ENCODE results near the gene PARD3.

PARD3 gene

DNA sequence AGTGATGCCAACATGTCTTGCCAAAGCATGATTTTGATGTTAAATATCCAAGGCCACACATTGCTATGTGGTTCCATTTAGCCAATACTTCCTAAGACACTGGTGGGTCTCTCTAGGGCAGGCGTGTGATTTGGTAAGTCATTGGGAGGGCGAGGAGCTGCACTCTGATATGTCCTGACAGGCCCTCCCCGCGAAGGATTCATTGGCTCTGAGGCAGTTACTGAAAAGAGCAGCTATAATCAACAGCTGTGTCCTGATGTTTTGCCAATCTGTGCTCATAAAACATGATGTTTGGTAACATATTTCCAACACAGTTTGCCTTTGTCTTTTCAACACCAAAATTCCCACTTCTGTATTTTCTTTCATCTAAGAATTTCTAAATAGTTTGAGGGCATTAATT lies 646.7 kb downstream of the PARD3 start:
- no peak overlapping the region for H3K4me3 ChIP-seq (ENCODE audit: low read depth, low read length)
- DNase-seq, result no peak
- no peak for TF ChIP-seq CTCF (IDR thresholded peaks at IDR 0.05; ENCODE audit: low read depth, low read length)
- no peaks in the 10 kb centered on the region for H3K27me3 ChIP-seq (ENCODE audit: insufficient read depth, low read depth, severe bottlenecking)
- no peaks in the 10 kb centered on the region for H3K9me3 ChIP-seq (ENCODE audit: severe bottlenecking)
- no peak overlapping the region for H3K27ac ChIP-seq
- H3K36me3 ChIP-seq, result no peaks in the 10 kb centered on the region

GRCh38 chr10:34166823-34167222 lies 648.3 kb downstream of the PARD3 start:
- no peak overlapping the region for H3K27ac ChIP-seq
- no peak for DNase-seq
- H3K9me3 ChIP-seq (ENCODE audit: severe bottlenecking), result no peaks in the 10 kb centered on the region
- TF ChIP-seq CTCF (IDR thresholded peaks at IDR 0.05; ENCODE audit: low read depth, low read length), result no peak
- H3K36me3 ChIP-seq, result no peaks in the 10 kb centered on the region
- H3K27me3 ChIP-seq (ENCODE audit: insufficient read depth, low read depth, severe bottlenecking), result no peaks in the 10 kb centered on the region
- no peak overlapping the region for H3K4me3 ChIP-seq (ENCODE audit: low read depth, low read length)

DNA sequence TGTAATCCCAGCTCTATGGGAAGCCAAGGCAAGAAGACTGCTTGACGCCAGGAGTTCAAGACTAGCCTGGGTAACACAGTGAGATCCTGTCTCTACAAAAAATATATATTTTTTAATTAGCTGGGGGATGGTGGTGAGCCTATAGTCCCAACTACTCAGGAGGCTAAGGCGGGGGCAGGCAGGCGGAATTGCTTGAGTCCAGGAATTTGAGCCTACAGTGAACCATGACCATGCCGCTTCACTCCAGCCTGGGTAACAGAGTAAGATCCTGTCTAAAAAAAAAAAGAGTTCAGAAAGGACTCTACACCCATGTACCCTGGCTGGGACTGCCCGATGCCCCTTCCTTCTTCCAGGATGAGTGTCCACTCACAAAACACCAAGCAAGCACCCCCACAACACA lies 648.7 kb downstream of the PARD3 start:
- Histone ChIP-seq H3K27me3 (ENCODE audit: insufficient read depth, low read depth, severe bottlenecking) (no peaks in the 10 kb centered on the region), H3K9me3 (ENCODE audit: severe bottlenecking) (no peaks in the 10 kb centered on the region), H3K4me3 (ENCODE audit: low read depth, low read length) (no peak overlapping the region), H3K27ac (no peak overlapping the region), H3K36me3 (no peaks in the 10 kb centered on the region)
- TF ChIP-seq CTCF (IDR thresholded peaks at IDR 0.05; ENCODE audit: low read depth, low read length), result no peak
- DNase-seq, result no peak

DNA sequence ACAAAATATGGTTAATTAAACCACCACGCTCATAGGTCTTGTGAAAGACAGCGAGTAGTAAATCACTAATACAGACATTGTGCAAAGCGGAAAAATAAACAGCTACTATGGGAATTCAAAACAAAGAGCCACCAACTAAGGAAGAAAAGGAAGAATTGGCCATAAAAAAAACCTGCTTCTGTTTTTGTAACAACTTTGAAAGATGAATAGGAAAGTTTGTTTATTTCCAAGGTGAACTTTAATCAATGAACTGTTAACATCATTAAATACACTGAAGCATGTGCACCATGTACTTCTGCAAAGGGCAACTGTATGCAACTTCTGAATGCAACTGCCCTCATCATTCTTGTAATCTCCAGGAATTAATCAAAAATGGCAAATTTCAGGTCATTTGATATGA lies 651.1 kb downstream of the PARD3 start:
- no peak overlapping the region for H3K4me3 ChIP-seq (ENCODE audit: low read depth, low read length)
- no peaks in the 10 kb centered on the region for H3K36me3 ChIP-seq
- TF ChIP-seq CTCF (IDR thresholded peaks at IDR 0.05; ENCODE audit: low read depth, low read length), result no peak
- no peaks in the 10 kb centered on the region for H3K9me3 ChIP-seq (ENCODE audit: severe bottlenecking)
- H3K27me3 ChIP-seq (ENCODE audit: insufficient read depth, low read depth, severe bottlenecking), result no peaks in the 10 kb centered on the region
- no peak overlapping the region for H3K27ac ChIP-seq
- DNase-seq, result no peak

GRCh38 chr10:34163075-34163905 lies 651.8 kb downstream of the PARD3 start:
- no peak overlapping the region for H3K27ac ChIP-seq
- no peak for TF ChIP-seq CTCF (IDR thresholded peaks at IDR 0.05; ENCODE audit: low read depth, low read length)
- no peaks in the 10 kb centered on the region for H3K36me3 ChIP-seq
- no peaks in the 10 kb centered on the region for H3K9me3 ChIP-seq (ENCODE audit: severe bottlenecking)
- H3K4me3 ChIP-seq (ENCODE audit: low read depth, low read length), result no peak overlapping the region
- no peaks in the 10 kb centered on the region for H3K27me3 ChIP-seq (ENCODE audit: insufficient read depth, low read depth, severe bottlenecking)
- DNase-seq, result no peak

Data from WERI-Rb-1 (cell line).